Lower lobe of right lung (tissue), 2 donors: ENCODE data around the gene NAT8L. TPM values are rescaled to one million over a fixed set of nuclear protein-coding genes. Genes with fewer than 3 reads are reported as not detected.
A peak's percentile ranks its signal among the peaks of the same experiment; 100 is the strongest.

ENCODE experiments used
- ATAC-seq, 2 donors: fragments of 200-7000 bp; cut with Tn5 transposase; one replicate each; pipeline ENCODE4 v1.9.1; 2020 to 2022; ENCODE audit warnings: mild to moderate bottlenecking in 2 of 2, moderate library complexity in 2 of 2
- DNase-seq: peaks from one replicate; pipeline ENCODE4 v3.0.0-alpha.2; 2020
- H3K27ac ChIP-seq: fragments of 200-600 bp; one replicate; pipeline ENCODE4 v1.8.0; 2022
- H3K27me3 ChIP-seq: fragments of 200-600 bp; one replicate; pipeline ENCODE4 v1.8.0; 2022; ENCODE audit warnings: low read depth
- H3K36me3 ChIP-seq: fragments of 200-600 bp; one replicate; pipeline ENCODE4 v1.8.0; 2022; ENCODE audit warnings: mild to moderate bottlenecking
- H3K4me1 ChIP-seq: fragments of 200-600 bp; one replicate; pipeline ENCODE4 v1.8.0; 2022
- H3K4me3 ChIP-seq: fragments of 200-600 bp; one replicate; pipeline ENCODE4 v1.8.0; 2022; ENCODE audit warnings: mild to moderate bottlenecking
- H3K9me3 ChIP-seq: fragments of 200-600 bp; one replicate; pipeline ENCODE4 v1.8.0; 2022
- intact Hi-C: fragments of 100-400 bp; cut with DNase I; formaldehyde crosslinking; loops from one replicate; pipeline ENCODE4 v1.11.0; 2022
- total RNA-seq: library from RNA; stranded (reverse); fragmentation: NEBNext Ultra II Directional; extraction: Animal tissue kit (Norgen Biotek cat#: 25700); gene quantifications from one replicate; pipeline ENCODE4 v1.2.1, GENCODE V29; 2021
- TF ChIP-seq, protein P1 (sequence below): fragments of 200-600 bp; IDR thresholded peaks from one replicate; pipeline ENCODE4 v1.8.0; 2022; ENCODE audit warnings: antibody characterized with exemption, mild to moderate bottlenecking
- donor health status: DM: no; HTN: yes; CAD: no; lungs with severe emphysema.

The NAT8L gene
- total RNA-seq, 1 donor from 2014 or later = 0.24 TPM

DNA sequence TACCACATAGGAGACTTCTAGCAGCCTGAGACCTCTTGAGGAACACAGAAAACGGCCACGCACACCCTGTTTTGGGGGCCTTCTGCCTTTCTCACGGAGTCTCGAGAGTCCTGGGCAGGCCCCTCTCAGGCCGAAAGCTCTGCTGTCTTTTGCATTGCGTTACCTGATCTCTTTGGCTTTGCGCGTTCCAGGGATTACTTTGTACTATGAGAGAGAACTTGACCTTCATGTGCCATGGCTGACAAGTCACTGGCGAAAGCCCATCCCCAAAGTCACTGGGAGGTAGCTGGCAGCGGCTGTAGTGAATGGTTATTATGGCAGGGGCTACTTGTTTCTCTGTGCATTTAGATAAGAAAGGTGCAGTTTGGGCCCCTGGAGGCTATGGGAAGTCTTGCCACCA, 8.0 kb upstream of the NAT8L start:
- peaks cover 71% of the 10 kb centered on the region for H3K27me3 ChIP-seq
- H3K4me3 ChIP-seq = no peak overlapping the region
- no peaks in the 10 kb centered on the region for H3K4me1 ChIP-seq
- H3K36me3 ChIP-seq = no peaks in the 10 kb centered on the region
- TF ChIP-seq, protein P1, sequence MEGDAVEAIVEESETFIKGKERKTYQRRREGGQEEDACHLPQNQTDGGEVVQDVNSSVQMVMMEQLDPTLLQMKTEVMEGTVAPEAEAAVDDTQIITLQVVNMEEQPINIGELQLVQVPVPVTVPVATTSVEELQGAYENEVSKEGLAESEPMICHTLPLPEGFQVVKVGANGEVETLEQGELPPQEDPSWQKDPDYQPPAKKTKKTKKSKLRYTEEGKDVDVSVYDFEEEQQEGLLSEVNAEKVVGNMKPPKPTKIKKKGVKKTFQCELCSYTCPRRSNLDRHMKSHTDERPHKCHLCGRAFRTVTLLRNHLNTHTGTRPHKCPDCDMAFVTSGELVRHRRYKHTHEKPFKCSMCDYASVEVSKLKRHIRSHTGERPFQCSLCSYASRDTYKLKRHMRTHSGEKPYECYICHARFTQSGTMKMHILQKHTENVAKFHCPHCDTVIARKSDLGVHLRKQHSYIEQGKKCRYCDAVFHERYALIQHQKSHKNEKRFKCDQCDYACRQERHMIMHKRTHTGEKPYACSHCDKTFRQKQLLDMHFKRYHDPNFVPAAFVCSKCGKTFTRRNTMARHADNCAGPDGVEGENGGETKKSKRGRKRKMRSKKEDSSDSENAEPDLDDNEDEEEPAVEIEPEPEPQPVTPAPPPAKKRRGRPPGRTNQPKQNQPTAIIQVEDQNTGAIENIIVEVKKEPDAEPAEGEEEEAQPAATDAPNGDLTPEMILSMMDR = no peak
- H3K27ac ChIP-seq = no peak overlapping the region
- ATAC-seq (no peak), DNase-seq (no peak)
- no peaks in the 10 kb centered on the region for H3K9me3 ChIP-seq
- intact Hi-C loops = no loop called here

DNA sequence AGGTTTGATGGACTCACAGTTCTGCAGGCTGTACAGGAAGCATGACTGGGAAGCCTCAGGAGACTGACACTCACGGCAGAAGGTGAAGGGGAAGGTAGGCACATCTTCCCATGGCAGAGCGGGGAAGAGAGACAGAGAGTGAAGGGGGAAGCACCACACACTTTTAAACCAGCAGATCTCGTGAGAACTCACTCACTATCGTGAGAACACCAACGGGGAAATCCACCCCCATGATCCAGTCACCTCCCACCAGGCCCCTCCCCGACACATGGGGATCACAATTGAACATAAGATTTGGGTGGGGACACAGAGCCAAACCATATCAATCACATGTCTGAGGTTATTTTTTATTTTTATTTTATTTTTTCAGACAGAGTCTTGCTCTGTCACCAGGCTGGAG, 4.9 kb upstream of the NAT8L start:
- peaks cover 4% of the 10 kb centered on the region for H3K4me1 ChIP-seq
- H3K36me3 ChIP-seq = no peaks in the 10 kb centered on the region
- no peak for ATAC-seq
- H3K9me3 ChIP-seq = no peaks in the 10 kb centered on the region
- DNase-seq = no peak
- no peak overlapping the region for H3K4me3 ChIP-seq
- TF ChIP-seq, protein P1 = no peak
- no peak overlapping the region for H3K27ac ChIP-seq
- peaks cover 66% of the 10 kb centered on the region for H3K27me3 ChIP-seq
- intact Hi-C loops = no loop called here

DNA sequence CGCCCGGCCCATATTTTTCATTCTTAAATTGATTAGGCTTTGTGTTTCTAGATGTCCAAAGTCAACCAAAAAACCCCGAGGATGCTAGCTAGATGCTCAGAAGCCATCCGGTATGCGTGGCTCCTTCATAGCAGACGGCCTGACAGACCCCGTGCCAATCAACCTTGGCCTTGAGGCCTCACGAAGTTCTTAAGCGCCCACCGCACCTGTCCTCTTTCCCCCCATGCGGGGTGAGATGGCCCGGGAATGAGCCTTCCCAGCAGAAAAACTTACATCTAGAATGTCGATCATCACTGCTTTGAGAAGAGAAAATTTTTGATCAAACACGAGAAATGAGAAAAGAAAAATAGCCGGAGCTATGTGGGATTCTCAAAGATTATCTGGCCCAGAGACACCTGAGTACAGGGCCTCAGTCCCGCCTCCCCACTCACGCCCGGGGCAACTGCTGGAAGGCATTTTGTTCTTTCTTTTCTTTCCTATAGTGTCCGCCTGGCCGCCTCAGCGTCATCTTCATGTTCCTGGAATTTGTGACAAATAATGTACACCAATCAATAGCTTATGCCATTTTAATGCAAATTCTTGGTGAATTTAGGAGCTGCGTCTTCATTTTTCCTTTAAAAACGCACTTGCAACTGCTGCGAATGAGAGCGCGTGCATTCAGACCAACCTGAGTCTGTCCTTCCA, 1.6 kb upstream of the NAT8L start:
- ATAC-seq (no peak), DNase-seq (no peak)
- peaks cover 75% of the 10 kb centered on the region for H3K27me3 ChIP-seq
- H3K36me3 ChIP-seq = no peaks in the 10 kb centered on the region
- intact Hi-C loops = no loop called here
- no peak overlapping the region for H3K4me3 ChIP-seq
- H3K9me3 ChIP-seq = no peaks in the 10 kb centered on the region
- TF ChIP-seq, protein P1 = no peak
- H3K27ac ChIP-seq = no peak overlapping the region
- peaks cover 4% of the 10 kb centered on the region for H3K4me1 ChIP-seq

DNA sequence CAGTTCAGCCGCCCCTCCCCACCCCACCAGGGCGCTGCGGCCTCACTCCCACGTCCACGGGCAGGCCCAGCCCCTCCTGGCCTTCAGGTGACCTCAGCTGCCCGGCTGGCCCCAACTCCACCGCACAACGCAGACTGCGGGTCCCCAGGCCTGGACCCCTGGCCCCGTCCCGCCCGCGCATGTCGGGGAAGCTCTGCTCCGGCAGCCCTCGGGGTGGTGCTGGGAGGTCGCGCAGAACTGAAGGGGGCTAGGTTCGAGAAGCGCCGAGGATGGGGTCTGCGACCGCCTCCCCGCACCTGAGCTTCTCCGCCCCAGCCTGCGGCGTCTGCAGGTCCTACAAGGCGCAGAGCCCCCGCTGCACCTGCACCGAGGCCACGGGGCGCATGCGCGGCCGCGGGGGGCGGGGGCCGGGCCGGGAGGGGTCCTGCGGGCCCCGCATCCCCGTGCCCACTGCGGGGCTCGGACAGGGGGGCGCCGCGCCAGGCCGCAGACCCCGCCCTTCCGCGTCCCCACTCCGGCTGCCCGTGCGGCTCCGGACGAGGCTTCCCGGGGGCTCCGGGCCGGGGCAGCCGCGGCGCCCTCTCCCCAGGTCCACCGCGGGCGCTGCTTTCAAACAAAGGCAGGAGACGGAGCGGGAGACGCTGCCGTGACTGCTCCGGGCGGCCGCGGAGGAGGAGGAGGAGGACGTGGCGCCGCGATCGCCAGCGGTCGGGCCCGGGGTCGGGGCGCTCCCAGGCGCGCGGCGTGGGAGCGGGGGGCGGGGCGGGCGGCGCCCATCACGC, 672 bp upstream of the NAT8L start:
- DNase-seq = peak; percentile 42

DNA sequence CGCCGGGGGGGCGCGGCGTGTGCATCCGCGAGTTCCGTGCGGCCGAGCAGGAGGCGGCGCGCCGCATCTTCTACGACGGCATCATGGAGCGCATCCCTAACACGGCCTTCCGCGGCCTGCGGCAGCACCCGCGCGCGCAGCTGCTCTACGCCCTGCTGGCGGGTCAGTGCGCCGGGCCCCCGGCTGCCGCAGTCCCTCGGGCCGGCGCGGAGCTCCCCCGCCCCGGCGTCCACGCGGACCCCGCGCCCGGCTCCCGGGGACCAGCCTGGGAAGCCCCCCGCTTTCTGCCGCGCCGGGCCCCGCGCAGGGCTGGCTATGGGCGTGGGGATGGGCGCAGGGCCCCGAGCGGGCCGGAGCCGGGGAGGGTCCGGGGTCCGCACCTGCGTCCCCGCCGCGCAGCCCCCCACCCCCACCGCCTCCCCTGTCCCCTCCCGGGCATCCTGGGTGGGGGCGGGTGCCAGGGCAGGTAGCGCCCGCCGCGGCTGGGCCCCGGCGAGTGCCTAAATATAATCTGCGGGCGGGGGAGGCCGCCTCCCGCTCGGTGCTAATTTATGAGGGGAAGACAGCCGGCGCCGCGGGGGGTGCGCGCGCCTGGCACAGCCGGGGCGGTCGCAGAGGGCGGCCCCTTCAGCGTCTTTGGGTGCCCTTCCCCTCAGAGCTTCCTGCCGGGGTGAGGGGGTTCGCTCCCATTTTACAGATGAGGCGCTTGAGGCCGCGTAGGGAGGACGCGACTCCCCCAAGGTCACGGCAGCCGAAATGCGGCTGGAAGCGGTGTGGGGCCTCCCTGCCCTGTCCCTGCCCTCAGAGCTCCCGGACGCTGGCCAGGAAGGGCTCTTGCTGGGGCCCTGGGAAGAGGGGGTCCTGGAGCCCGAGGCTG, 837 bp downstream of the NAT8L start:
- Histone ChIP-seq H3K4me1 (peaks cover 4% of the 10 kb centered on the region), H3K27me3 (peaks cover 53% of the 10 kb centered on the region), H3K4me3 (no peak overlapping the region), H3K9me3 (no peaks in the 10 kb centered on the region), H3K36me3 (no peaks in the 10 kb centered on the region), H3K27ac (no peak overlapping the region)
- ATAC-seq (no peak), DNase-seq (peak; percentile 34)
- intact Hi-C loops = no loop called here
- TF ChIP-seq, protein P1 = no peak

More for the DNA sequence above, 672 bp upstream of the NAT8L start:
- Histone ChIP-seq H3K9me3 (no peaks in the 10 kb centered on the region), H3K27me3 (peaks cover 67% of the 10 kb centered on the region), H3K36me3 (no peaks in the 10 kb centered on the region), H3K4me1 (peaks cover 4% of the 10 kb centered on the region), H3K27ac (no peak overlapping the region), H3K4me3 (peak overlapping the region; percentile 41)
- TF ChIP-seq, protein P1 = no peak
- no peak for ATAC-seq
- intact Hi-C loops = no loop called here
